ENCODE data around the gene DROSHA. TPM values are rescaled to one million over a fixed set of nuclear protein-coding genes. Genes with fewer than 3 reads are reported as not detected.

The DROSHA gene
- total and polyA plus RNA-seq, 2 of the 4 experiments (the other 2 are of a cell fraction): 36.4 to 36.5 TPM

- H3K4ac ChIP-seq (ENCODE audit: low read depth, low read length): peak overlapping the region; percentile 99
- H4K5ac ChIP-seq (ENCODE audit: low read depth, low read length): peak overlapping the region; percentile 60; the same call in 1 of the 2 replicates
- no peak overlapping the region; the same call in 1 of the 2 replicates for H3K4me2 ChIP-seq (ENCODE audit: low read depth, low read length)
- H2AK9ac ChIP-seq (replicated peaks; ENCODE audit: low read depth, low read length, poor library complexity): peak overlapping the region; percentile 35
- dilution Hi-C loops (cut with HindIII; ENCODE audit: low sequenced_read_pairs, unreplicated experiment) (no loop called here), intact Hi-C loops (cut with micrococcal nuclease) (loop anchor here (5.0 kb wide), 1 partner anchor 114 kb away; no protein-coding TSS in a partner anchor), in situ Hi-C loops (cut with MboI; ENCODE audit: low sequenced_read_pairs) (no loop called here)
- no peaks in the 10 kb centered on the region for H3K79me1 ChIP-seq (ENCODE audit: low read depth in 1 of 2, low read length in 2 of 2)
- POLR2A ChIA-PET (ENCODE audit: unreplicated experiment): no interaction called here
- H3K9me1 ChIP-seq (ENCODE audit: insufficient read depth, low read length): peaks cover 13% of the 10 kb centered on the region
- DNase-seq (peak; percentile 76), ATAC-seq (ENCODE audit: low read depth) (peak; percentile 5)
- H3K27me3 ChIP-seq (ENCODE audit: control insufficient read depth, insufficient read depth, low read length): no peaks in the 10 kb centered on the region
- H3K4me1 ChIP-seq (ENCODE audit: control insufficient read depth, insufficient read depth, low read length): peaks cover 36% of the 10 kb centered on the region
- H3K14ac ChIP-seq (replicated peaks; ENCODE audit: low read depth, low read length): peak overlapping the region; percentile 98
- peak overlapping the region; percentile 88 for H3K27ac ChIP-seq (ENCODE audit: insufficient read depth, low read length)
- H4K20me1 ChIP-seq (ENCODE audit: insufficient read depth, low read length): no peaks in the 10 kb centered on the region
- WGBS, 2 experiments (ENCODE audit: extremely low coverage in 2 of 2, insufficient read length in 1 of 2): no CpG with 5 or more reads among the region's 3 CpGs
- no TSS peak for BruUV-seq (replicated peaks)
- H3K9me3 ChIP-seq (ENCODE audit: control insufficient read depth, insufficient read depth, low read length): no peaks in the 10 kb centered on the region
- TF ChIP-seq MXI1 (IDR thresholded peaks at IDR 0.05; ENCODE audit: borderline replicate concordance, low read depth, low read length): no peak
- TF ChIP-seq MAFK (IDR thresholded peaks at IDR 0.05; ENCODE audit: low read depth, low read length): no peak
- no peak for TF ChIP-seq NFE2L2 (IDR thresholded peaks at IDR 0.05; ENCODE audit: low read depth, low read length)
- no peak for TF ChIP-seq MAZ (IDR thresholded peaks at IDR 0.05; ENCODE audit: borderline replicate concordance, low read depth, low read length)
- TF ChIP-seq USF2 (IDR thresholded peaks at IDR 0.05; ENCODE audit: low read depth, low read length): no peak
- peak; percentile 74 for TF ChIP-seq CEBPB (IDR thresholded peaks at IDR 0.05; ENCODE audit: low read depth, low read length)
- TF ChIP-seq, protein P1, sequence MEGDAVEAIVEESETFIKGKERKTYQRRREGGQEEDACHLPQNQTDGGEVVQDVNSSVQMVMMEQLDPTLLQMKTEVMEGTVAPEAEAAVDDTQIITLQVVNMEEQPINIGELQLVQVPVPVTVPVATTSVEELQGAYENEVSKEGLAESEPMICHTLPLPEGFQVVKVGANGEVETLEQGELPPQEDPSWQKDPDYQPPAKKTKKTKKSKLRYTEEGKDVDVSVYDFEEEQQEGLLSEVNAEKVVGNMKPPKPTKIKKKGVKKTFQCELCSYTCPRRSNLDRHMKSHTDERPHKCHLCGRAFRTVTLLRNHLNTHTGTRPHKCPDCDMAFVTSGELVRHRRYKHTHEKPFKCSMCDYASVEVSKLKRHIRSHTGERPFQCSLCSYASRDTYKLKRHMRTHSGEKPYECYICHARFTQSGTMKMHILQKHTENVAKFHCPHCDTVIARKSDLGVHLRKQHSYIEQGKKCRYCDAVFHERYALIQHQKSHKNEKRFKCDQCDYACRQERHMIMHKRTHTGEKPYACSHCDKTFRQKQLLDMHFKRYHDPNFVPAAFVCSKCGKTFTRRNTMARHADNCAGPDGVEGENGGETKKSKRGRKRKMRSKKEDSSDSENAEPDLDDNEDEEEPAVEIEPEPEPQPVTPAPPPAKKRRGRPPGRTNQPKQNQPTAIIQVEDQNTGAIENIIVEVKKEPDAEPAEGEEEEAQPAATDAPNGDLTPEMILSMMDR (conservative IDR thresholded peaks at IDR 0.05; ENCODE audit: low read depth, low read length): no peak
- H3K4me3 ChIP-seq (ENCODE audit: insufficient read depth, low read depth, low read length): no peak overlapping the region
- H2BK20ac ChIP-seq (ENCODE audit: low read depth, low read length): peak overlapping the region; percentile 98
- peak overlapping the region; percentile 93 for H2AK5ac ChIP-seq (ENCODE audit: low read depth, low read length)
- H3K56ac ChIP-seq (ENCODE audit: extremely low read depth, insufficient read depth, low read length): peak overlapping the region; percentile 39; the same call in 1 of the 2 replicates
- peak overlapping the region; percentile 94; the same call in 2 of the 3 replicates for H2BK15ac ChIP-seq (ENCODE audit: low read depth, low read length)
- H2BK120ac ChIP-seq (ENCODE audit: low read depth, low read length): peak overlapping the region; percentile 98
- H4K91ac ChIP-seq (ENCODE audit: insufficient read depth, low read depth, low read length): peak overlapping the region; percentile 97
- peak overlapping the region; percentile 85 to 94; a peak in 3 of 4 replicates for H4K8ac ChIP-seq (ENCODE audit: low read depth in 2 of 2, low read length in 2 of 2)
- peak overlapping the region; percentile 80 for H2AFZ ChIP-seq (replicated peaks; ENCODE audit: low read length, poor library complexity)
- peak overlapping the region; percentile 94 for H3K18ac ChIP-seq (ENCODE audit: low read depth, low read length)
- peak overlapping the region; percentile 91; the same call in 1 of the 2 replicates for H3K23ac ChIP-seq (ENCODE audit: low read depth, low read length)
- peak overlapping the region; percentile 100 for H2BK5ac ChIP-seq (ENCODE audit: low read depth, low read length, poor library complexity, severe bottlenecking)
- H3K9ac ChIP-seq (ENCODE audit: low read depth, low read length): no peak overlapping the region
- no peaks in the 10 kb centered on the region for H3K36me3 ChIP-seq (ENCODE audit: control insufficient read depth, insufficient read depth, low read length)
- CTCF ChIA-PET: no interaction called here
Observed at GRCh38 chr5:31362931-31363568, 168.8 kb downstream of the DROSHA start.
